Natural killer cell treated with Interleukin-12 subunit alpha and Interleukin-12 subunit beta and Interleukin-15 and Interleukin-18, amount 100 ng/mL, for 72 hours (primary cell): ENCODE measurements around the gene FST. TPM values are rescaled to one million over a fixed set of nuclear protein-coding genes. Genes with fewer than 3 reads are reported as not detected.
A peak's percentile ranks its signal among the peaks of the same experiment; 100 is the strongest.

Experiments used
- ATAC-seq, 2 donors: fragments of 150-1000 bp; cut with Tn5 transposase in 1 of 2; sonication (Bioruptor Pico), chemical (Tn5 transposase) in 1 of 2; 2 replicates each; pipeline ENCODE4 v1.10.0; 2021
- DNase-seq: peaks from one replicate; pipeline ENCODE4 v3.0.0; 2022; ENCODE audit warnings: low spot score
- H3K27ac Mint-ChIP-seq, 2 donors: 1 replicate in 1 of 2; 2 replicates in 1 of 2; pipeline ENCODE4 v1.8.0; 2022; ENCODE audit warnings: mixed read lengths in 2 of 2, mild to moderate bottlenecking in 1 of 2, moderate library complexity in 1 of 2
- H3K27me3 Mint-ChIP-seq, 2 donors: 1 replicate in 1 of 2; 2 replicates in 1 of 2; pipeline ENCODE4 v1.8.0; 2022; ENCODE audit warnings: mixed read lengths in 2 of 2
- H3K36me3 Mint-ChIP-seq: one replicate; pipeline ENCODE4 v1.8.0; 2022; ENCODE audit warnings: mixed read lengths
- H3K4me1 Mint-ChIP-seq, 2 donors: 1 replicate in 1 of 2; 2 replicates in 1 of 2; pipeline ENCODE4 v1.8.0; 2022; ENCODE audit warnings: low read depth in 2 of 2, mixed read lengths in 2 of 2, mild to moderate bottlenecking in 1 of 2
- H3K4me3 Mint-ChIP-seq: one replicate; pipeline ENCODE4 v1.8.0; 2022; ENCODE audit warnings: mixed read lengths
- H3K9me3 Mint-ChIP-seq: 2 replicates; pipeline ENCODE4 v1.8.0; 2022; ENCODE audit warnings: mixed read lengths
- total RNA-seq, 2 donors: library from RNA; stranded (reverse); gene quantifications; one replicate each; pipeline ENCODE4 v1.2.3, GENCODE V29; 2022

FST gene, protein sequence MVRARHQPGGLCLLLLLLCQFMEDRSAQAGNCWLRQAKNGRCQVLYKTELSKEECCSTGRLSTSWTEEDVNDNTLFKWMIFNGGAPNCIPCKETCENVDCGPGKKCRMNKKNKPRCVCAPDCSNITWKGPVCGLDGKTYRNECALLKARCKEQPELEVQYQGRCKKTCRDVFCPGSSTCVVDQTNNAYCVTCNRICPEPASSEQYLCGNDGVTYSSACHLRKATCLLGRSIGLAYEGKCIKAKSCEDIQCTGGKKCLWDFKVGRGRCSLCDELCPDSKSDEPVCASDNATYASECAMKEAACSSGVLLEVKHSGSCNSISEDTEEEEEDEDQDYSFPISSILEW
- total RNA-seq = not detected

DNA sequence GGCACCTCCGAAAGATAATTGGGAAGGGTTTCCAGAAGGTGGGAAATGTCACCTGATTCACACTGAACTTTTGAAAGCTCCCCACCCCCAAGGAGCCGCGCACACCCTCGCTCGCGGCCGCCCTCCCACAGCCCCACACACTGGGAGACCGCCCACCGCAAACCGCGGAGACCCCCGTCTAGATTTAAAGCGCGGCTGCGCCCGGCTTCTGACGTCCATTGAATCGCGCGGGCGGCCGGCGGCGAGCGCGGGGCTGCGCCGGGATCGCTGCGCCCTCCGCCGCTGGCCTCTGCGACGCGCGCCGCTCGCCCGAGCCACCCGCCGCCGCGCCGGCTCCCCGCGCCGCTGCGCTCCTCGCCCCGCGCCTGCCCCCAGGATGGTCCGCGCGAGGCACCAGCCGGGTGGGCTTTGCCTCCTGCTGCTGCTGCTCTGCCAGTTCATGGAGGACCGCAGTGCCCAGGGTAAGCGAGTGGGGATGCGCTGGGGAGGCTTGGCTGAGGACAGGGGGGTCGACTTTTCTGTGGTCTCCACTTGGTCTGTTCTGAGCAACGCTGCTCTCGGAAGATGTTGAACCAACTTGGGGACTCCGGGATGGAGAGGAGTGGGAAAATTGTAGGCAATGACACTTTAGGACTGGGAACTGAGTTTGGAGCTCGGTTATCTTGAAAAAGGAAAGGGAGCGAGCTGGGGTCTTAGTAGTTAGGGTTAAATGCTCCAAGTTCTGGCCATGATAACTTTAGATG is at the start of gene FST:
Gene FST, plus strand, starts transcription at position 214 of the 743 bp plus-strand sequence. Its CDS starts 163 bp downstream, at position 377.
- peaks cover 32 to 34% of the 10 kb centered on the region in 2 donors for H3K4me1 Mint-ChIP-seq
- H3K27me3 Mint-ChIP-seq = peaks cover 43 to 56% of the 10 kb centered on the region in 2 donors
- peak within 1 kb of the TSS in 1 of 2 donors; percentile 69 for H3K27ac Mint-ChIP-seq
- no peaks in the 10 kb centered on the region for H3K9me3 Mint-ChIP-seq
- H3K4me3 Mint-ChIP-seq = peak within 1 kb of the TSS; percentile 96
- ATAC-seq (no peak), DNase-seq (no peak)
- H3K36me3 Mint-ChIP-seq = peaks cover 6% of the 10 kb centered on the region

DNA sequence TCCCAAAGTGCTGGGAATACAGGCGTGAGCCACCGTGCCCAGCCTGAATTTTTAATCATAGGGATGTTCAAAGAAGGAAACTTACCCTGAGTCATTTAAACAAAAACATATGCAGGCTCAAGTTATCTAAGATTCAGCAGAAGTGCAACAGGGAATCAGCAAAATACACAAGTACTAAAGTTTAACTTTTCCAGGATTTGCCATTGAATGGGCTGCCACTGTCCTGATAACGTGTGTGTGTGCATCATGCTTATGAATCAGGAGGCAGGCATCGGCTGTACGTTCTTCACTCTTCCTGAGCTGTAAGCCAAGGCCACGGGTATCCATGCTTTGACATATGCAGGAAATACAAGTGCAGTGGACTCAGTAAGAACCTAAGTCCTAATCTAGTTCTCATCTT is 48.8 kb upstream of the FST start:
- no peak for ATAC-seq
- Mint-ChIP-seq H3K9me3 (no peaks in the 10 kb centered on the region), H3K4me1 (no peaks in the 10 kb centered on the region), H3K27me3 (peaks cover 4 to 28% of the 10 kb centered on the region in 2 donors), H3K27ac (no peak overlapping the region), H3K4me3 (no peak overlapping the region), H3K36me3 (no peaks in the 10 kb centered on the region)
- no peak for DNase-seq

DNA sequence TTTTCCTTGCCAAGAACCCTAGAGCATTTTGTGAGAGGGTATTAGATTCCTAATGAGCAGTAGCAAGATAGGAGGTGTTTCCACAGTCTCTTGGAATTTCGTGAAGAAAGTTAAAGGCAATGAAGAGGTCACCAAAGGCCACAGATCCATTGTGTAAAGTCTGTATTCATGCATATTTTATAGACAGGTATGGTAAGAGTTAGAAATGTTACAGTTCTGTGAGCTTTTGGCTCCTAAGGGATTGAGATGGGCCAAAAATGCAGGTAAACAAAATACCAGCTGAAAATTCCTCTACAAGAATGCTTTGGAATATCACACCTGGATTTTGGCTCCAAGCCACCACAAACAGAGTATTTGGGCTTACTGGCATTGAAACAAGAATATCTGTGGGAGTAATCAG is 47.4 kb upstream of the FST start:
- H3K27me3 Mint-ChIP-seq = peaks cover 4 to 33% of the 10 kb centered on the region in 2 donors
- H3K36me3 Mint-ChIP-seq = no peaks in the 10 kb centered on the region
- DNase-seq = no peak
- no peaks in the 10 kb centered on the region for H3K4me1 Mint-ChIP-seq
- H3K4me3 Mint-ChIP-seq = no peak overlapping the region
- no peak for ATAC-seq
- H3K27ac Mint-ChIP-seq = no peak overlapping the region
- H3K9me3 Mint-ChIP-seq = no peaks in the 10 kb centered on the region

DNA sequence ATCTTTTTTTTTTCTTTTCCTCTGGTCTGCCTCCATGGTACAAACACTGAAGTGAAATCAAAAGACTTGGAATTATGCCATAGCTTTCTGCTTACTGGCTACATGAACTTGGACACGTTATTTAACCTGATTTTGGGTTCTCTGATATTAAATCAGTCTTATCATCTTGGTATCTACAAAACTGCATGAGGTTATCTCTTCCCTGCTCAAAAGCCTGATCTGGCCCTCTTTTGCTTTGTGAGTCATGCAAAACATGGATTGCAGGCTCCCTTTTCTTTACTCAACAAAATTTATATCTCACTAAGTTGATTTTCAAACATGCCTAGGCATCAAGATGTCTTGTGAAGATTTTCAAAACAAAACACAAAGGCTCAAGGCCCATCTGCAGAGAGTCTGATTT is 45.9 kb upstream of the FST start:
- ATAC-seq (no peak), DNase-seq (no peak)
- Mint-ChIP-seq H3K27ac (no peak overlapping the region), H3K27me3 (peaks cover 2 to 25% of the 10 kb centered on the region in 2 donors), H3K36me3 (no peaks in the 10 kb centered on the region), H3K4me3 (no peak overlapping the region), H3K4me1 (no peaks in the 10 kb centered on the region), H3K9me3 (no peaks in the 10 kb centered on the region)

DNA sequence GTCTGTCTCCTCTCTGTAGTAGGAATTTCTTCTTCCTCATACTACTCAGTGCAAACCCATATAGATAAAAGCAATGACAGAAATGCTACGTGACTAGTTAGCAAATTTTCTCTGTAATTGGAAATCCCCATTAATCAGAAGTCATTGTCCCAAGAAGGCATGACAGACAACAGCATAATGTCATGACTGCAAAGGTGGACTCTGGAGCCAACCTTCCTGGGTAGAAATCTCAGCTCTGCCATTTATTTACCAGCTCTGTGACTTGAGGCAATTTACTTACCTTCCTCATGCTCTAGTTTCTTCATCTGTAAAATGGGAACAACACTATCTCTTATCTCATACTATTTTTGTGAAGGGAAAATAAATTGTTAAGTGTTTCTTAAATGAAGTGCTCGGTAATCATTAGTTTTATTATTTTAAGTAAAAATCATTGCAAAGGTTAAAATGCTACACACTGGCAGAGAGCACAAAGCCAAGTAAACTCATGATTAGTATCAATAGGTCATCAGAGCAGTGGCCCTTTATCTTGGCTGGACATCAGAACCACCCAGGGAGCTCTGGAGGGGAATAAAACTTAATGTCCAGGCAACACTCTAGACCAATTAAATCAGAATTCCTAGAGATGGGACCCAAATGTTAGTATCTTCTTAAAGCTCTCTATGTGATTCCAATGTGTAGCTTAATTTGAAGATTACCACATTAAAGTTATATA is 43.8 kb upstream of the FST start:
- Mint-ChIP-seq H3K4me3 (no peak overlapping the region), H3K9me3 (no peaks in the 10 kb centered on the region), H3K27me3 (peaks cover 0 to 21% of the 10 kb centered on the region in 2 donors), H3K36me3 (no peaks in the 10 kb centered on the region), H3K27ac (no peak overlapping the region), H3K4me1 (no peaks in the 10 kb centered on the region)
- ATAC-seq (no peak), DNase-seq (no peak)

DNA sequence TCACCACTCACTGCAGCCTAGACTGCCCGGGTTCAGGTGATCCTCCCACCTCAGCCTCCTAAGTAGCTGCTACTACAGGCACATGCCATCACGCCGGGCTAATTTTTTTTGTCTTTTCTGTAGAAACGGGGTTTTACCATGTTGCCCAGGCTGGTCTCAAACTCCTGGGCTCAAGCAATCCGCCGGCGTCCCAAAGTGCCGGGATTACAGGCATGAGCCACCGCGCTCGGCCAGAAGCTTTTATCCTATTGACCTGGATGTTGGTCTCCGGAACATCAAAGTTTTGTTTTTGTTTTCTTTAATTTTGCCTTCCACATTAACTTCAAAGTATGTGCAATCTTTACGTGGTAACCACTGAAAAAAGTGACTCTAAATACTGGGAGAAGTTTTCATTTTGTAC is 42.4 kb upstream of the FST start:
- H3K9me3 Mint-ChIP-seq = no peaks in the 10 kb centered on the region
- no peaks in the 10 kb centered on the region for H3K4me1 Mint-ChIP-seq
- DNase-seq (no peak), ATAC-seq (no peak)
- H3K27me3 Mint-ChIP-seq = peaks cover 4 to 18% of the 10 kb centered on the region in 2 donors
- no peaks in the 10 kb centered on the region for H3K36me3 Mint-ChIP-seq
- no peak overlapping the region for H3K27ac Mint-ChIP-seq
- no peak overlapping the region for H3K4me3 Mint-ChIP-seq

DNA sequence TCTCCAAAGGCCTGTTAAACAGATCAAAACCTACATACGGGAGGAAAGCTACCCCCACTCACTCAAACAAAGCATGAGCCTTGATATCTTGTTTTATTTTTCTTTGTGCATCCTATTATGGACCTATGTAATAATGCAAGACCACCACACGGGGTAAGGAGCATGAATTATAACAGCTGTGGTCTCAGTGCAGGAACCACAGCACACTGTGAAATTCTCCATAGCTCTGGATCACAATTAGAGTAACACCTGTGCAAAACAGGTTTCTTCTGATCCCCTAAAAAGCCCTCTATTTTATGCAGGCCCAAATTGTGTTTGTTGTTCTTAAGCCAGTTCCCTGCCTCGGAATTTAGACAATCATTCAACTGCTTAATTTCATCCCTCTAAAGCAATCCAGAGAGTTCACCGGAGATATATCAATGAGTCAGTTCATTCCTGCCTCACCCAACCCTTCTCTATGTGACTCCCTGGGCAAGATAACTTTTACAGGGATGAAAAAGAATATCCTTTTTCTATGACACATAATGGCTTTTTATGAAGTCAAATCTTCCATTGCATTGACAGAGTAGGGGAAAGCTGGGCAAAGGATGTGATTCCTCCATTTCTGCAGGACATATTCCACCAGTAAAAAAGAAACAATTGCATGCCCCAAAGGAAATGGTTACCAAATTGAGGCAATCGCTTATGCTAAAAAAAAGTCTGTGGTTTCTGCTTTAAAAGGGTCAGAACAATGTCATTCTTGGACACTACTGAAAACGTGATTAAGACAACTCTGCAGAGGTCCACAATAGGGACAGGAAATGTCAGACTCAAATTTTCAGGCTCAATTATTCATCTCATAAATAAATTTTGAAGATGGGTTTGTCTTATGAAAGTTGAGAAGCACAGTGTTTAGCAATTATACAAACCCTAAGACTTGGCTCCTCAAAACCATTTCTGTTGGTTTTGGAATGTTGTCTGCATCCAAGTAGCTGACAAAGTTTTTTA is 41.6 kb upstream of the FST start:
- Mint-ChIP-seq H3K27ac (no peak overlapping the region), H3K4me1 (no peaks in the 10 kb centered on the region), H3K36me3 (no peaks in the 10 kb centered on the region), H3K27me3 (peaks cover 6 to 15% of the 10 kb centered on the region in 2 donors), H3K9me3 (no peaks in the 10 kb centered on the region), H3K4me3 (no peak overlapping the region)
- no peak for ATAC-seq
- DNase-seq = no peak

DNA sequence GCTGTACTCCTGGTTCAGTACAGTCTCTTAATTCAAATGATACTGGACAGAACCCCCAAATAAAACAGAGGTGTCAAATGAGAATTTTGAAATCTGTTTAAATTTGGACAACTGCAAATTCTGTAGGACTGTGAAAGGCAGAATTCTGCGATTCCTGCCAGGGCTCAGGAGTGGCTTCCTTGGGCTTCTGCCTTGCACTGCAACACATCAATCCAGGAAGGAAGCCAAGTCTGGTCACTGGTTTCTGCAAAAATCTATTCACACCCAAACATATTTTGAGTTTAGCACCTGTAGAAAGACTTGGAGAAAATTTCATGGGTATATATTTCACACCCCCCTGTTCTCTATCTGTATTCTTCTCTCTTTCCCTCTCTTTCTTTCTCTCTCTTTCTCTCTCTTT is 37.5 kb upstream of the FST start:
- H3K4me3 Mint-ChIP-seq = no peak overlapping the region
- H3K27ac Mint-ChIP-seq = no peak overlapping the region
- no peaks in the 10 kb centered on the region for H3K4me1 Mint-ChIP-seq
- peaks cover 8 to 10% of the 10 kb centered on the region in 2 donors for H3K27me3 Mint-ChIP-seq
- ATAC-seq (no peak), DNase-seq (no peak)
- H3K36me3 Mint-ChIP-seq = no peaks in the 10 kb centered on the region
- no peaks in the 10 kb centered on the region for H3K9me3 Mint-ChIP-seq

DNA sequence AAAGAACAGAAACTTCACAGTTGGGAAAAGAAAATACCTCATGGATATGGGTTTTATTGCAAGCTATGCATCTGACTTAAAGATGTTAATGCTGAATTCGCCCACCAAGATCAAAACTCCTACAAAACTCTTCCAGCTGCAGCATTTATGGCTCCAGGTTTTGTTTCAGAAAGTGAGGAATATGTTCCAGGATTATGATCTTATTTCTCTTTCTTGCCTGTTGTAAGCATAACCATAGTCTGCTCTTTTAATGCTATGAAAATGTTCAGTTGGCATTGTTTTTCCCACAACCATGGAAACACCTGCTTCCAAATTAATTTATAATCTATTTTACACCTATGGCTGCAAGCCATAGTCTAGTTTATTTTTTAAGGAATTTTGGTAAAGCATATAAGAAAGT is 34.9 kb upstream of the FST start:
- H3K9me3 Mint-ChIP-seq = no peaks in the 10 kb centered on the region
- no peaks in the 10 kb centered on the region for H3K36me3 Mint-ChIP-seq
- H3K4me3 Mint-ChIP-seq = no peak overlapping the region
- no peak overlapping the region for H3K27ac Mint-ChIP-seq
- DNase-seq (no peak), ATAC-seq (no peak)
- no peaks in the 10 kb centered on the region for H3K4me1 Mint-ChIP-seq
- peaks cover 22 to 32% of the 10 kb centered on the region in 2 donors for H3K27me3 Mint-ChIP-seq

DNA sequence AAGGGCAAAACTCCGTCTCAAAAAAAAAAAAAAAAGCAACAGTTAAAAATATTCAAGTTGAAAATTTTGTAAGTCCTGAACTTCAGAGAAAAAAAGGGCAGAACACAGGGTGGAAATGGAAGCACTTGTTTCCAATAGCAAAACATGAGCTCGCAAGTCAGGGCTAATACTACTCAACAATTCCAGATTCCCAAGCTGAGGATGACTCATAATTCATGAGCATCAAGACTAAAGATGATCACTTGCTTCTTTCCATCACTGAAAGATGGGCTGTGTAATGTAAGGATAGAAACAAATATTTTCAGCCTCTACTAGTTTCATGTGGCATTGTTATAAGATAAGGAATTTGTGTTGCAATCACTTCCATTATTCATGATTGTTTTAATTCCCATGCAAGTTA is 33.5 kb upstream of the FST start:
- no peaks in the 10 kb centered on the region for H3K36me3 Mint-ChIP-seq
- no peak overlapping the region for H3K4me3 Mint-ChIP-seq
- no peak for ATAC-seq
- no peaks in the 10 kb centered on the region for H3K9me3 Mint-ChIP-seq
- H3K27ac Mint-ChIP-seq = no peak overlapping the region
- DNase-seq = no peak
- H3K4me1 Mint-ChIP-seq = no peaks in the 10 kb centered on the region
- peaks cover 22 to 35% of the 10 kb centered on the region in 2 donors for H3K27me3 Mint-ChIP-seq

DNA sequence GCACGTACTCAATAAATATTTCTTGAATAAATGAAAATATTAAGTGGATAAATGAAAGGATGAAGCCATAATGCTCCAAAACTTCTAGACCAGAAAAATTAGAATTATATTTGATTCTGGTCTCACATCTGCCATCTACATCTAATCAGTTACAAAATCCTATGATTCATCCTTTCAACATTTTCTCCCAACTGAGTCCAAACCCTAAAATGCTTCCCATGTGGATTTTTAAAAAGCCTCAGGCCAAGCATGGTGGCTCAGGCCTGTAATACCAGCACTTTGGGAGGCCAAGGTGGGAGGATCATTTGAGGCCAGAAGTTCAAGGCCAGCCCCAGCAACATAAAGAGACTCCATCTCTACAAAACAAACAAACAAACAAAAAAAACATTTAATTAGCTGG is 31.6 kb upstream of the FST start:
- ATAC-seq (no peak), DNase-seq (no peak)
- H3K36me3 Mint-ChIP-seq = no peaks in the 10 kb centered on the region
- no peaks in the 10 kb centered on the region for H3K9me3 Mint-ChIP-seq
- no peaks in the 10 kb centered on the region for H3K4me1 Mint-ChIP-seq
- peaks cover 18 to 41% of the 10 kb centered on the region in 2 donors for H3K27me3 Mint-ChIP-seq
- no peak overlapping the region for H3K4me3 Mint-ChIP-seq
- H3K27ac Mint-ChIP-seq = no peak overlapping the region

DNA sequence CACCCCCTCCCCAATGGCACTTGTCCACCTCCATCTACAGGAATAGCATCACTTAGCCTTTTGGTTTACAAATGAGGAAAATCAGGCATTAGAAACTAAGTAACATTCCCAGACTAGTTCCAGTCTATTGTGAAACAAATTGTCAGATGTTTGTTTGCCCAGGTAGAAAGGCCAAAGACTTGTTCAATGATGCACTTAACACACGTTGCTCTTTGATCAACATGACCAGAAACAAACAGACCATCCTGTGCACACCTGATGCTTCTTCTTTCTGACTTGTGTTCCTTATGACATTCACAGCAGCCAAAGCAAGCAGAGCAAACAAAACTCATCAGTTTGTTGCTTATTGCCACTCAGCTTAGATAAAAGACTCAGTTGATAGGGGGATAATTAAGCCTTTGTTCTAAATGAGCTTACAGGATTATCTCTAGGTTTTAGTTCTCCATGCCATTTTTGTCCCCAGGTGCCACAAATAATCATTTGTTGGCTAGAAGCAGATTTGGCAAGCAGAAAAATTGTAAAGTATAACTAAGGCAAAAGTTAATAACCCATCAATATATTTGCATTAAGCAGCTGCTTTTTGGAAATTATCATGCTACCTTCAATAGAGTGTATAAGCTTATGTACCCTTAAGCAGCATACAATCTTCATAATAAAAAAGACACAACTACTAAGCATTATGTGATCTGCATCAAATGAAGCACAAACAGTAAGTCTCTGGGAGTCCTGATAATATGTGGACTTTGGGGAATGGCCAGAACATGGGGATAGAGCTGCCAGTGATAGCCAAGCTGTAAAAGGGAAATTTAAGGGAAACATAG is 26.3 kb upstream of the FST start:
- DNase-seq = no peak
- H3K4me1 Mint-ChIP-seq = no peaks in the 10 kb centered on the region
- H3K36me3 Mint-ChIP-seq = no peaks in the 10 kb centered on the region
- ATAC-seq = no peak
- peaks cover 4% of the 10 kb centered on the region for H3K9me3 Mint-ChIP-seq
- peaks cover 19 to 48% of the 10 kb centered on the region in 2 donors for H3K27me3 Mint-ChIP-seq
- H3K27ac Mint-ChIP-seq = no peak overlapping the region
- H3K4me3 Mint-ChIP-seq = no peak overlapping the region

DNA sequence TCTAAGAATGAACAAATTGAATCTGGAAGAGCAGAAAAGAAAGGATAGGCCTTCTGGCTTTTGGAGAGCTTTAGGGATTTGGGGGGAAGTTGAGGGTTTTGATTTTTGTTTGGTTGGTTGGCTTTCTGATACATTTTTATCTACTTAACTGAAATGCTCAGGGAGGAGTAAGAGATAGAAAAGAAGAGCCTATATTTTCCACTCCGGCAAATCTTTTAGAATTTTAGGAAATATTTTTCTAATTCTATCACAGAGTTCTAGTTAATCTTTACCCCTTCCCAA is 25.8 kb upstream of the FST start:
- no peak for ATAC-seq
- H3K27me3 Mint-ChIP-seq = peaks cover 16 to 43% of the 10 kb centered on the region in 2 donors
- DNase-seq = no peak
- H3K27ac Mint-ChIP-seq = no peak overlapping the region
- no peak overlapping the region for H3K4me3 Mint-ChIP-seq
- no peaks in the 10 kb centered on the region for H3K4me1 Mint-ChIP-seq
- H3K36me3 Mint-ChIP-seq = no peaks in the 10 kb centered on the region
- peaks cover 4% of the 10 kb centered on the region for H3K9me3 Mint-ChIP-seq
